Islet precursor cell (in vitro differentiated cells): ENCODE data around the gene CPLANE2.
"Not testable (repeated sequence)": the region's sequence is repeated elsewhere in the genome, so short reads cannot be mapped to it uniquely, and the experiment has no call there.

Experiments
- DNase-seq: peaks from one replicate; pipeline ENCODE4 v3.0.0-alpha.2; 2018

CPLANE2 gene

GRCh38 chr1:16236511-16237342 is at the start of gene CPLANE2:
TSS of gene CPLANE2 (minus strand) at chr1:16237183. CDS start at chr1:16236742, 441 bp downstream.
- peak; percentile 96 for DNase-seq

- no peak for DNase-seq
Measured at GRCh38 chr1:16286122-16286521, 49.1 kb upstream of the CPLANE2 start.

- DNase-seq: no peak
Measured at GRCh38 chr1:16281765-16282164, 44.8 kb upstream of the CPLANE2 start.

DNA sequence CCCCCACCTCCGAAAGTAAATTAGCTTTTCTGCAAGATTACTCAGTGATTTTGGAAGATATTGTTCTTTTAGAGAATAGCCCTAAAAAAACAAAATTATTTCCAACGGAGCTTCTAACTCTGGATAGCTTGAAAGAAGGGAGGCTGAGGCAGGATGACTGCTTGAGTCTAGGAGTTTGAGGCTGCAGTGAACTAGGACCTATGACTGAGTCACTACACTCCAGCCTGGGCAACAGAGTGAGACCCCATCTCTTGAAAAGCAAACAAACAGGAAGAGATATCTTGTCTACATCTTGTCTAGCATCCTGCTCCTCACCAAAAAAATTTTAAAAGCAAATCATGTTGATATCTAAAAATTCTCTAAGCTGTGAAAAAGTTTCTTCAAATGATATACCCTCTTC is 42.2 kb upstream of the CPLANE2 start:
- DNase-seq: no peak

GRCh38 chr1:16276302-16277030 is 39.5 kb upstream of the CPLANE2 start:
- DNase-seq: no peak

- DNase-seq: no peak
Measured at GRCh38 chr1:16275591-16275990, 38.6 kb upstream of the CPLANE2 start.

DNA sequence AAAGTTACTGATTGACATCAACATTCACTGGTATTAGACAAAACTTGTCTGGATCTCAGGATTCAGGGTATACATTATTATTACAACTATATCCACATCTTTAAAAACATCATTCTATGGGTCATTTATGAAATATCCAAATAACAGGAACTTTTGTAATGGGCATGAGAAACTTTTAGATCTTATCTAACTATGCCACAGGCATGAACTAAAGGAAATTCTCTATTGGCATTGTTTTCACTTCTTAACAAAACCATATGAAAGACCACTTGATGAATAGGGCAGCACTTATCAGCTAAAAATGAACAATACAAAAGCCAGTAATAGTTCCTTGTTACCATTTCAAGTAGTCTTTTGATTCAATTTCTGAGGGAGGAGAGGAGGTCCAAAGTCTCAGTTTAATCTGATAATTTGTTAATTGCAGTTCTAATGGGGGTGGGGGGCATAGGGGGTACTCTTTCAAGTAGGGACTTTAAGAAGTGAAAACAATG is 30.8 kb upstream of the CPLANE2 start:
- DNase-seq: no peak

DNA sequence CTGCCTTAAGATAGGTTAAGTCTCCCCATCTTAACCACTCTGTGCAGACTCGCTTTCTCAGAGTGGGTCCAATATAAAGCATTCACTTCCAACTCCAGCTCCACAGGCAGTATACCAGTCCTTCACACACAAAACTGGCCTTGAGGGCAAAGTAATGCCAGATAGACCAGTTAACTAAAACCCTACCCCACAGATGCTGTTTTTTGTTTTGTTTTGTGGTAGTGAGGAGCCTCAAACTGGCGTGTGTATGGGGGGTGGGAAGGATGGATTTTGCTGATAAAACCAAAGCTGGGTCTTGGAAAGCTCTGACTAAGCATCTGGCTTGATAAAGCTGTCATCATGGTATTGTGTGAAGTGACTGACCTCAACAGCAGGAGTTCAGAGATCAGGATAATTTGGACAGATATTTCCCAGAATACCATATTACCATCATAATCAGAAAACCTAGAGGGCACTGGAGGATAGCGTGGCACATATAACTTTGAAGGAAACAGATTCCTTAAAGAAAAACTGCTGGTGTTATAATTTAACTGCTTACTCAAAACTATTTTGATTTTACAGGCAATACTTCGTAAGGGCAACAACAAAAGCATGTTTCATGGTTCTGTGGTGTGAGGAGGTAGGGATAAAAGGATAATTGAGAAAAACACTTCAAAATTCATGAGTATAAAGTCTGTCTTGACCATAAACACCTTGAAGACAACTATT is 29.6 kb upstream of the CPLANE2 start:
- no peak for DNase-seq

GRCh38 chr1:16262067-16262466 is 25.1 kb upstream of the CPLANE2 start:
- DNase-seq: no peak

- peak; percentile 74 for DNase-seq
Measured at GRCh38 chr1:16260814-16261213, 23.8 kb upstream of the CPLANE2 start.

DNA sequence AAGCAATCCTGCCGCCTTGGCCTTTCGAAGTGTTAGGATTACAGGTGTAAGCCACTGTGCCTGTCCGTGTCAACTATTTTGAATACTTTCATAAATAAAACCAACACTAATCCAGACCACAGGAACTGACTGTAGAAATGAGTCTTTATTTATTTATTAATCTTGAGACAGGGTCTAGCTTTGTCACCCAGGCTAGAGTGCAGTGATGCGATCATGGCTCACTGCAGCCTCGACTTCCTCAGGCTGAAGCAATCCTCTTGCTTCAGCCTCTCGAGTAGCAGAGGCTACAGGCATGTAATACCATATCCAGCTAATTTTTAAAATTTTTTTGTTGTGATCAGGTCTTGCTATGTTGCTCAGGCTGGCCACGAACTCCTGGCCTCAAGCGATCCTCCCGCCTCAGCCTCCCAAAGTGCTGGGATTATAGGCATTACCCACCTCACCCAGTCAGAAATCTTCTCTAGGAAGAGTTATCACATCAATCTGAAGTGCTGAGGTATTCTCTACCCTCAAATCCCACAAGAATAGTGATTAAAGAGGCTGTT is 21.7 kb upstream of the CPLANE2 start:
- no peak for DNase-seq

DNA sequence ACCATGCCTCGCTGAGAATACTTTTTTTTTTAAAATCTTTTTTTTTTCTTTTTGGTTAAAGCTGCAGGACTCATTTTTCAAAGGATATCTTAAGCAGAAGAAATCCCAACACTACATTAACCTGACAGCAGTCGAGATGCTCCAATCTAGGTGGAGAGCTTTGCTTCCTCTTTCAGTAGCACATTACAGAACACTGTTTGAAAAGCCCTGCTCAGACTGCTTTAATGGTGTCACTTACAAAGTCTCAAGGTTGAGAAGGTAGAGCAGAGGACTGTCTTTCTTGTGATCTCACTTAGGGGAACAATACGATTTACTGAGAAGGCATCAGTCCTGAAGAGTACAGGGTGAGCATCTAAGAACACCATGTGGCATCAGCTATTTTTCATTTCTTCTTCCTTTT is 21.0 kb upstream of the CPLANE2 start:
- no peak for DNase-seq

- DNase-seq: not testable (repeated sequence)
Measured at GRCh38 chr1:16257556-16257955, 20.6 kb upstream of the CPLANE2 start.

DNA sequence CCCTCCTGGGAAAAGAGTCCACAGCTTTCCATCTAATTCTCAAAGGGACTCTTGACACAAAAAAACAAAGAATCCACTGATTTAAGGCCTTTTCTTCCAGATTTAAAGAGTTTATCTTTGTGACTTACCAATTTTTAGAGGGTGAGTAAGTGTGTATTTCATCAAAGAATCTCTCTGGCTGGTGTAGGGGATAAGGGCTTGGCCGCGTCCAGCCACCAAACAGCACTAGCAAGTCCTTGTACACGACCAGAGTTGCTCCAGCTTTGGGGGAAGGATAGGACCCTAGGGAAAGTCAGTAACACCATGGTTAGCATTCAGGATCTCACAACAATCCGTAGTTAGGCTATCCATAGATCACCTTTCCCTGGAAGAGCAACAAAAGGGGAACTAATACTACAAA is 19.5 kb upstream of the CPLANE2 start:
- peak; percentile 14 for DNase-seq

DNA sequence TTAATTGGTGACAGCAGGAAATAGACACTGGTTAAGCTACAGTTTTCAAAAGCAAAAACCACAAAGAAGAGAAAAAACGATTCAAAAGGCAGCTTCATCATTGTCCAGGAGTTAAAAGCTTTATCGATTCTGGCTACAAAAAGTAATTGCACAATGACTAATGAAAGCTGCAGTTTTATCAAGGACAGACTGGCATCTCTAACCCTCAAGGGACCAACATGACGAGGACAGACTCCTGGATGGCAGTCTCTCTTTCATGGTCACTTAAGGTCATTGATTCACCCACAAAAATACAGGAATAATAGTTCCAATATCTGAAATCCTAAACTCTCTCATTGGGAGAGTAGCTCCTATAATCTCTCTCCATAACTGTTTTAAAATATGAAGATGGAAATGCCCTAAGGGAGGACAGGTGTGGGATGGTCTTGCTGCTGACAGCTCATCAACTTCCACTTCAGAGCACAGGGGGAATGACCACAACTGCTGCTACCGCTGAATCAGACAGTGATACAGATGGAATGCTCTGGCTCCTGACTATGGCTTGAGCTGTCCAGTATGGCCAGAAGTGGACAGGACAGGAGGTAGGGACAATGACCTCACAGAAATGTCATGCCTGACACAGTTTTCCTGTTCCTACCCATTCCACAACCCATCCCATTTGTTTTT is 17.4 kb upstream of the CPLANE2 start:
- DNase-seq: peak; percentile 22

DNA sequence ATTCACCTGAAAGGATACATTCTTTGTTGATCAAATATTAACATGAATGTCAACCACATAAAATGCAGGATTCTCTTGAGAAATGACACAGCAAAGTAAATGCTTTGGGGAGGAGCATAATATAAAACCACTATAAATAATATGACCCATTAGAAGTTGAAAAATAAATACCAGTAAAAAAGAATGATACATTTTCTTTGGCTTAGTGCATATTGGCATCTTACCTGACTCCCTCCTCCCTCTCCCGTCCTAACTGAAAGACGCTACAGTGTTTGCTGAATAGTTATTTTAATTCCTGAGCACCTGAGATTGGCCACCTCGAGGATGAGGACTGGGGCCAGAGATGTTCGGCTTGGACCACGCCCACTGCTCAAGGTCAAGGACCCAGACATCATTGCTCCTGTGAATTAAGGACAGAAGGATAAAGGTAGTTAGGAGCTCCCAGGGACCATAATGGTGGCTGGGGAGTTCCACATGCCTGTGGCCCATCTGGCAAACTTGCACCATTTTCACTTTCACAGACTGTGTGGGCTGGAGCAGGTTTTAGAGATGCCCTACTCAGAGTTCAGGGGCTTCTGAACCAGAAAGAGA is 16.4 kb upstream of the CPLANE2 start:
- no peak for DNase-seq

- DNase-seq: no peak
Measured at GRCh38 chr1:16252912-16253311, 15.9 kb upstream of the CPLANE2 start.

- DNase-seq: no peak
Measured at GRCh38 chr1:16251381-16251780, 14.4 kb upstream of the CPLANE2 start.

- no peak for DNase-seq
Measured at GRCh38 chr1:16250524-16251251, 13.7 kb upstream of the CPLANE2 start.

DNA sequence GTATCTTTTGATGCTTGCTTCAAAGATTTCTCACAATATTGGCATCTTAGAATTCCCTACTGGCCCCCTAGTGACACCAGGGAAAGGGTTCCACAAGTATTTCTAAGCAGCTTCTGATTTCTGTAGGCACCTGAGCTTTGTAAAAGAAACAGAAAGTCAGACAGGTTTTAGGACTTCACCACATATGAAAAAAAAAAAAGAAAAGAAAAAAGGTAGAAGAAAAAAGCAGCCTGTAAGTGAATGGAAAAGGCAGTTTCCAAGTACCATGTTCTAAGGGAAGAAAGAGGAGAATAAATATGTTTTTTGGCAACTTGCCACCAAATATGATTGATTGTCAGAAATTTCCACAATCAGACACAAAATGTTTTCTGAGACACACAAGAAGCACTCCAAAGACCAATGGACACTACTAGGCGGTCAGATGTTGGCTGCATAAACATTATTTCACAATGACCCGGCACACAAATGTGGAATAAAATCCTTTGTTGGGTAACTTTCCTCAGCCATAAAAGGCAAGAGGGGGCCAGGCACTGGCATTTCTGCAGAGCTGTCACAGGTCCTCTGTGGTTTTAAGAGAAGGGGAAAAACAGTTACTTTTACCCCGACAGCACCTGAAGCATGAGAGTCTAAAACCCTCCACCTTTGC is 12.7 kb upstream of the CPLANE2 start:
- DNase-seq: no peak
